Keratinocyte (primary cell): Measurements from ENCODE around the gene OR5K2.

ENCODE experiments used
- CTCF ChIP-seq, 3 experiments: IDR thresholded peaks in 1 of 3; conservative IDR thresholded peaks in 1 of 3; optimal IDR thresholded peaks in 1 of 3; 2 replicates in 2 of 3; 3 replicates in 1 of 3; pipeline versions ENCODE3 to v1.5.1; 2011; ENCODE audit warnings: low read length in 3 of 3, mild to moderate bottlenecking in 3 of 3, moderate library complexity in 2 of 3, control low read depth in 1 of 3, inconsistent platforms in 1 of 3; ENCODE audit not compliant: insufficient read depth in 2 of 3; ENCODE audit errors: extremely low read depth in 1 of 3
- EZH2 ChIP-seq: IDR thresholded peaks from one replicate; pipeline ENCODE4 v1.6.1; 2012; ENCODE audit warnings: inconsistent platforms, mild to moderate bottlenecking, low read length, moderate library complexity

- TF ChIP-seq CTCF (optimal IDR thresholded peaks at IDR 0.05 in 1 of 3, IDR thresholded peaks at IDR 0.05 in 1 of 3, conservative IDR thresholded peaks at IDR 0.05 in 1 of 3; ENCODE audit: extremely low read depth in 1 of 3, insufficient read depth in 2 of 3, low read length in 3 of 3), result peak in 1 of 3 experiments; percentile 52
- no peak for TF ChIP-seq EZH2
Observed at GRCh38 chr3:98457543-98457942, 39.9 kb upstream of the OR5K2 start.
